ENCODE measurements around the gene CFAP70. TPM values are rescaled to one million over a fixed set of nuclear protein-coding genes. Genes with fewer than 3 reads are reported as not detected.

The CFAP70 gene
- under 0.01 and 1.0 TPM in 2 replicates for total RNA-seq

GRCh38 chr10:73358331-73359279 is at the start of gene CFAP70:
Gene CFAP70, minus strand, starts transcription at chr10:73358864. Its CDS starts 4,068 bp downstream, at chr10:73354796.

GRCh38 chr10:73252445-73253224 is 106.0 kb downstream of the CFAP70 start, which contains the start of gene MRPS16:
Gene MRPS16, minus strand, starts transcription at chr10:73252644. Its CDS starts 162 bp downstream, at chr10:73252482.

GRCh38 chr10:73246646-73247508 is 111.8 kb downstream of the CFAP70 start, which contains the start of gene DNAJC9:
Gene DNAJC9, minus strand, starts transcription at chr10:73247255. Its CDS starts 66 bp downstream, at chr10:73247189.

Other genes with a start within 250 kb of the CFAP70 start
- 2.0 and 4.4 TPM in 2 replicates for gene NUDT13, start 248.4 kb downstream of the CFAP70 start, total RNA-seq
- 22.9 and 27.7 TPM in 2 replicates for gene ECD, start 190.9 kb downstream of the CFAP70 start, total RNA-seq
- 7.7 and 12.5 TPM in 2 replicates for gene FAM149B1, start 190.7 kb downstream of the CFAP70 start, total RNA-seq
- gene DNAJC9, start 111.6 kb downstream of the CFAP70 start, total RNA-seq, result 10.8 and 56.2 TPM in 2 replicates
- 52.0 and 74.6 TPM in 2 replicates for gene MRPS16, start 106.2 kb downstream of the CFAP70 start, total RNA-seq
- gene ANXA7, start 55.2 kb upstream of the CFAP70 start, total RNA-seq, result 101 and 106 TPM in 2 replicates
- 0.76 and 0.81 TPM in 2 replicates for gene MSS51, start 74.7 kb upstream of the CFAP70 start, total RNA-seq
- 13.8 and 17.8 TPM in 2 replicates for gene PPP3CB, start 137.2 kb upstream of the CFAP70 start, total RNA-seq
- gene USP54, start 232.5 kb upstream of the CFAP70 start, total RNA-seq, result 18.1 and 24.7 TPM in 2 replicates

Measured in mesangial cell (primary cell).